Measurements from ENCODE around the gene CIAO3.

DNA sequence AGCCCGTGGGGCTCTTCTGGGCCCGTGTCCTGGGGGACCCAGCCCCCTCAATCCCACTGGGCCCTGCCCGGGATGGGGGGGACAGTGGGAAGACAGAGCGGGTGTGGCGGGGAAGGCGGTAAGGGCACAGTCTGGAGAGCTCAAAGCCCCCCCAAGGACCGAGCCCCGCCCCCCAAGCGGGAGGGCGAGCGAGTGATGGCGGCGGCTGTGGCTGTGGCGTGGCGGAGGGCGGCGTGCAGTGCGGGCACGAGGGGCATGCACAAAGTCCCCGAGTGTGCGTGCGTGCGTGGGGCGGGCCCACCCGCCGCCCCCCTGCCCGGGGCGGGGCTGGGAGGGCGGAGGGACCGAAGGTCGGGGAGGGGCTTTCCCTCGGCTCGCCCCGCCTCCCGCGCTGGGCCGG is 47.0 kb downstream of the CIAO3 start:
- no peak for TF ChIP-seq POLR2A (IDR thresholded peaks at IDR 0.05; ENCODE audit: low read length)
- no peak for TF ChIP-seq GATA1 (IDR thresholded peaks at IDR 0.05; ENCODE audit: low read depth, low read length)
